ENCODE data around the gene DZIP1L. TPM values are rescaled to one million over a fixed set of nuclear protein-coding genes. Genes with fewer than 3 reads are reported as not detected.
A peak's percentile ranks its signal among the peaks of the same experiment; 100 is the strongest.

DZIP1L gene
- total RNA-seq, 4 donors from 2014 or later = 12.7 to 23.0 (median 17.2) TPM

DNA sequence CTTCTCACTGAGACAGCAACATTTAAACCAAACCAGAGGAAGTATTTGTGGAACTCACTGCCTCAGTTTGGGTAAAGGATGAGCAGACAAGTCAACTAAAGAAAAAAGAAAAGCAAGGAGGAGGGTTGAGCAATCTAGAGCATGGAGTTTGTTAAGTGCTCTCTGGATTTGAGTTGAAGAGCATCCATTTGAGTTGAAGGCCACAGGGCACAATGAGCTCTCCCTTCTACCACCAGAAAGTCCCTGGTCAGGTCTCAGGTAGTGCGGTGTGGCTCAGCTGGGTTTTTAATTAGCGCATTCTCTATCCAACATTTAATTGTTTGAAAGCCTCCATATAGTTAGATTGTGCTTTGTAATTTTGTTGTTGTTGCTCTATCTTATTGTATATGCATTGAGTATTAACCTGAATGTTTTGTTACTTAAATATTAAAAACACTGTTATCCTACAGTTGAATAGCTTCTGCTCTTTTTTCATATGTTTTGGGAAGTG is 82.2 kb downstream of the DZIP1L start:
- no peaks in the 10 kb centered on the region for H3K4me1 ChIP-seq
- H3K4me3 ChIP-seq (replicated peaks in 1 of 3) = no peak overlapping the region
- TF ChIP-seq, protein P1, sequence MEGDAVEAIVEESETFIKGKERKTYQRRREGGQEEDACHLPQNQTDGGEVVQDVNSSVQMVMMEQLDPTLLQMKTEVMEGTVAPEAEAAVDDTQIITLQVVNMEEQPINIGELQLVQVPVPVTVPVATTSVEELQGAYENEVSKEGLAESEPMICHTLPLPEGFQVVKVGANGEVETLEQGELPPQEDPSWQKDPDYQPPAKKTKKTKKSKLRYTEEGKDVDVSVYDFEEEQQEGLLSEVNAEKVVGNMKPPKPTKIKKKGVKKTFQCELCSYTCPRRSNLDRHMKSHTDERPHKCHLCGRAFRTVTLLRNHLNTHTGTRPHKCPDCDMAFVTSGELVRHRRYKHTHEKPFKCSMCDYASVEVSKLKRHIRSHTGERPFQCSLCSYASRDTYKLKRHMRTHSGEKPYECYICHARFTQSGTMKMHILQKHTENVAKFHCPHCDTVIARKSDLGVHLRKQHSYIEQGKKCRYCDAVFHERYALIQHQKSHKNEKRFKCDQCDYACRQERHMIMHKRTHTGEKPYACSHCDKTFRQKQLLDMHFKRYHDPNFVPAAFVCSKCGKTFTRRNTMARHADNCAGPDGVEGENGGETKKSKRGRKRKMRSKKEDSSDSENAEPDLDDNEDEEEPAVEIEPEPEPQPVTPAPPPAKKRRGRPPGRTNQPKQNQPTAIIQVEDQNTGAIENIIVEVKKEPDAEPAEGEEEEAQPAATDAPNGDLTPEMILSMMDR (IDR thresholded peaks at IDR 0.05) = no peak
- no peaks in the 10 kb centered on the region for H3K36me3 ChIP-seq
- WGBS, 2 donors = 97 to 99% methylated on average over 2 of the region's 2 CpGs
- no peaks in the 10 kb centered on the region for H3K27me3 ChIP-seq
- no peak for DNase-seq
- no peaks in the 10 kb centered on the region for H3K9me3 ChIP-seq
- intact Hi-C loops (cut with DNase I) = no loop called here
- H3K27ac ChIP-seq = no peak overlapping the region

DNA sequence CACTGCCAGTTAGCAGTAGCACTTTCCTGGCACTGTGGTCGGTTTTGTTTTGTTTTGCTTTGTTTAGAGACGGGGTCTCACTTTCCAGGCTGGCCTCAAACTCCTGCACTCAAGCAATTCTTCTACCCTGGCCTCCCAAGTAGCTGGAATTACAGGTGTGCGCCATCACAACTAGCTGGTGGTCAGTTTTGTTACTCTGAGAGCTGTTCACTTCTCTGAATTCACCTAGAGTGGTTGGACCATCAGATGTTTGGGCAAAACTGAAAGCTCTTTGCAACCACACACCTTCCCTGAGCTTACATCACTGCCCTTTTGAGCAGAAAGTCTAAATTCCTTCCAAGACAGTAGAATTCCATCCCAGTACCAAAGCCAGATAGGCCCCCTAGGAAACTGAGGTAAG is 82.8 kb downstream of the DZIP1L start:
- H3K4me1 ChIP-seq = peaks cover 0 to 2% of the 10 kb centered on the region in 2 donors
- no peaks in the 10 kb centered on the region for H3K36me3 ChIP-seq
- 80 to 93% methylated on average over 3 of the region's 3 CpGs for WGBS, 2 donors
- H3K27me3 ChIP-seq = no peaks in the 10 kb centered on the region
- no peaks in the 10 kb centered on the region for H3K9me3 ChIP-seq
- no peak for DNase-seq
- TF ChIP-seq POLR2A (IDR thresholded peaks at IDR 0.05) = no peak
- TF ChIP-seq, protein P1 (IDR thresholded peaks at IDR 0.05) = no peak
- no peak overlapping the region for H3K27ac ChIP-seq
- H3K4me3 ChIP-seq (replicated peaks in 1 of 3) = no peak overlapping the region
- intact Hi-C loops (cut with DNase I) = no loop called here

DNA sequence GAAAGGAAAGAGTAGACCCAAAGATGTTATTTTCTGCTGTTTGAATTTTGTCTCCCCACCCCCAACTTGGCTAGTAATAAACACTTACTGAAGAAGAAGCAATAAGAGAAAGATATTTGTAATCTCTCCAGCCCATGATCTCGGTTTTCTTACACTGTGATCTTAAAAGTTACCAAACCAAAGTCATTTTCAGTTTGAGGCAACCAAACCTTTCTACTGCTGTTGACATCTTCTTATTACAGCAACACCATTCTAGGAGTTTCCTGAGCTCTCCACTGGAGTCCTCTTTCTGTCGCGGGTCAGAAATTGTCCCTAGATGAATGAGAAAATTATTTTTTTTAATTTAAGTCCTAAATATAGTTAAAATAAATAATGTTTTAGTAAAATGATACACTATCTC is 83.9 kb downstream of the DZIP1L start:
- intact Hi-C loops (cut with DNase I) = no loop called here
- no peak overlapping the region for H3K4me3 ChIP-seq (replicated peaks in 1 of 3)
- H3K4me1 ChIP-seq = peaks cover 0 to 11% of the 10 kb centered on the region in 2 donors
- DNase-seq = no peak
- no peaks in the 10 kb centered on the region for H3K9me3 ChIP-seq
- no peak overlapping the region for H3K27ac ChIP-seq
- no peaks in the 10 kb centered on the region for H3K27me3 ChIP-seq
- 95 to 96% methylated on average over 3 of the region's 3 CpGs for WGBS, 2 donors
- H3K36me3 ChIP-seq = no peaks in the 10 kb centered on the region
- TF ChIP-seq, protein P1 (IDR thresholded peaks at IDR 0.05) = no peak
- no peak for TF ChIP-seq POLR2A (IDR thresholded peaks at IDR 0.05)

DNA sequence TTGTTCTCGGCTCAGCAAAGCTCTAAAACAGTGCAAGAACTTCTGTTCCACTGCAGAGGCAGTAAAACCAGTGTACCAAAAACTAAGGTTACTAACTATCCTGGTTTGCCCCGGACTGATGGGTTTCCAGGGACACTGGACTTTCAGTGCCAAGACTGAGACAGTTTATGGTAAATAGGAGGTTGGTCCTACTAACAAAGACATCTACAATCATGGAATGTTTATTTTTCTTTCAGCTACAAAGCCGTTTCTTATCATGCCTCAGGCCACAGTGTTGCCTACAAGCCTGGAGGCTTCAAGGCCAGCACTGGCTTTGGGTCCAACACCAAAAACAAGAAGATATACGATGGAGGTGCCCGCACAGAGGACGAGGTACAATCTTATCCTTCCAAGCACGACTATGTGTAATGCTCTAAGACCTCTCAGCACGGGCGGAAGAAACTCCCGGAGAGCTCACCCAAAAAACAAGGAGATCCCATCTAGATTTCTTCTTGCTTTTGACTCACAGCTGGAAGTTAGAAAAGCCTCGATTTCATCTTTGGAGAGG is 84.6 kb downstream of the DZIP1L start:
- Histone ChIP-seq H3K9me3 (no peaks in the 10 kb centered on the region), H3K36me3 (no peaks in the 10 kb centered on the region), H3K27me3 (no peaks in the 10 kb centered on the region), H3K4me1 (peaks cover 0 to 13% of the 10 kb centered on the region in 2 donors), H3K27ac (no peak overlapping the region), H3K4me3 (replicated peaks in 1 of 3) (no peak overlapping the region)
- intact Hi-C loops (cut with DNase I) = no loop called here
- no peak for DNase-seq
- TF ChIP-seq, protein P1 (IDR thresholded peaks at IDR 0.05) = no peak
- no peak for TF ChIP-seq POLR2A (IDR thresholded peaks at IDR 0.05)
- 91 to 93% methylated on average over 11 of the region's 11 CpGs for WGBS, 2 donors

DNA sequence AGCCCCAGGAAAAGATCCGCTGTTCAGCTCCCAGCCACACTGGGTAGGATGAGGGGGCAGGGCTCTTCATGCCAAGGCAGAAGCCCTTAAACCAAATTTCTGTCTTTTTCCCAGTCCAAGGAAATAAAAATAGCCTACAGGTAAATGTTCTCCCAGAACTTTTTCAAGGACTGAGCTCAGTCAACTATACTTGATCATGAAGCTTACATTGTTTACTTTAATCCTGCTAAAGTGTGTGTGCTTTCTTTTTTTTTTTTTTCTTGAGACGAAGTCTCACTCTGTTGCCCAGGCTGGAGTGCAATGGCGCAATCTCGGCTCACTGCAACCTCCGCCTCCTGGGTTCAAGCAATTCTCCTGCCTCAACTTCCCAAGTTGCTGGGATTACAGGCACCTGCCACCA is 87.6 kb downstream of the DZIP1L start:
- TF ChIP-seq POLR2A (IDR thresholded peaks at IDR 0.05) = no peak
- TF ChIP-seq, protein P1 (IDR thresholded peaks at IDR 0.05) = no peak
- DNase-seq = peak; percentile 7 to 9
- Histone ChIP-seq H3K36me3 (no peaks in the 10 kb centered on the region), H3K9me3 (no peaks in the 10 kb centered on the region), H3K27me3 (no peaks in the 10 kb centered on the region), H3K27ac (no peak overlapping the region), H3K4me3 (replicated peaks in 1 of 3) (no peak overlapping the region), H3K4me1 (peaks cover 0 to 13% of the 10 kb centered on the region in 2 donors)
- intact Hi-C loops (cut with DNase I) = no loop called here
- WGBS, 2 donors = 40 to 42% methylated on average over 5 of the region's 5 CpGs
